ENCODE results near the gene TMEM164.

Gene TMEM164

GRCh38 chrX:110116066-110116980, 113.4 kb downstream of the TMEM164 start:
- WGBS (ENCODE audit: extremely low coverage, insufficient coverage, insufficient read length), result no CpG with 5 or more reads among the region's 4 CpGs
- H3K18ac ChIP-seq (ENCODE audit: low read length), result no peak overlapping the region

GRCh38 chrX:110118530-110118929, 115.6 kb downstream of the TMEM164 start:
- Histone ChIP-seq H3K9ac (ENCODE audit: low read length) (no peak overlapping the region), H2AK5ac (ENCODE audit: low read length) (no peak overlapping the region), H3K27ac (ENCODE audit: low read depth, low read length) (no peak overlapping the region), H3K14ac (ENCODE audit: low read length) (no peak overlapping the region), H3K79me1 (ENCODE audit: low read length) (no peaks in the 10 kb centered on the region), H3K4me2 (ENCODE audit: low read length) (no peak overlapping the region), H3K23ac (ENCODE audit: low read length) (no peak overlapping the region), H2BK120ac (ENCODE audit: insufficient read depth, low read length, poor library complexity) (no peak overlapping the region), H3K18ac (ENCODE audit: low read length) (no peak overlapping the region), H3K4me3 (ENCODE audit: low read depth, low read length) (no peak overlapping the region), H3K36me3 (ENCODE audit: control insufficient read depth in 1 of 2, insufficient read depth in 2 of 2, low read length in 2 of 2) (no peaks in the 10 kb centered on the region), H4K12ac (ENCODE audit: low read depth, low read length) (no peak overlapping the region), H3K4me1 (ENCODE audit: control insufficient read depth in 1 of 2, insufficient read depth in 2 of 2, low read length in 2 of 2) (no peaks in the 10 kb centered on the region), H2BK5ac (ENCODE audit: low read depth, low read length, poor library complexity) (no peak overlapping the region), H3K9me3 (ENCODE audit: insufficient read depth, low read depth, low read length) (no peaks in the 10 kb centered on the region), H4K8ac (ENCODE audit: low read depth, low read length) (no peak overlapping the region), H3K4ac (ENCODE audit: low read depth, low read length) (no peak overlapping the region), H2BK12ac (ENCODE audit: low read length) (no peak overlapping the region), H4K91ac (ENCODE audit: low read depth, low read length) (no peak overlapping the region), H3K27me3 (ENCODE audit: insufficient read depth, low read length) (no peaks in the 10 kb centered on the region), H2AFZ (ENCODE audit: insufficient read depth, low read length, poor library complexity) (no peak overlapping the region), H3K79me2 (ENCODE audit: control insufficient read depth, insufficient read depth, low read length, poor library complexity) (no peaks in the 10 kb centered on the region)
- no peak for DNase-seq
- WGBS (ENCODE audit: extremely low coverage, insufficient coverage, insufficient read length), result no CpG with 5 or more reads among the region's 4 CpGs

More at GRCh38 chrX:110116066-110116980, 113.4 kb downstream of the TMEM164 start:
- H4K8ac ChIP-seq (ENCODE audit: low read depth, low read length), result no peak overlapping the region
- no peak overlapping the region for H3K23ac ChIP-seq (ENCODE audit: low read length)
- H3K14ac ChIP-seq (ENCODE audit: low read length), result no peak overlapping the region
- H2BK12ac ChIP-seq (ENCODE audit: low read length), result no peak overlapping the region
- H3K4ac ChIP-seq (ENCODE audit: low read depth, low read length), result no peak overlapping the region
- H3K79me2 ChIP-seq (ENCODE audit: control insufficient read depth, insufficient read depth, low read length, poor library complexity), result no peaks in the 10 kb centered on the region
- H3K4me3 ChIP-seq (ENCODE audit: low read depth, low read length), result no peak overlapping the region
- no peak overlapping the region for H4K12ac ChIP-seq (ENCODE audit: low read depth, low read length)
- no peak for DNase-seq
- H4K91ac ChIP-seq (ENCODE audit: low read depth, low read length), result no peak overlapping the region
- H3K9ac ChIP-seq (ENCODE audit: low read length), result no peak overlapping the region
- no peaks in the 10 kb centered on the region for H3K36me3 ChIP-seq (ENCODE audit: control insufficient read depth in 1 of 2, insufficient read depth in 2 of 2, low read length in 2 of 2)
- H2BK5ac ChIP-seq (ENCODE audit: low read depth, low read length, poor library complexity), result no peak overlapping the region
- no peak overlapping the region for H2AFZ ChIP-seq (ENCODE audit: insufficient read depth, low read length, poor library complexity)
- H3K4me2 ChIP-seq (ENCODE audit: low read length), result no peak overlapping the region
- H2BK120ac ChIP-seq (ENCODE audit: insufficient read depth, low read length, poor library complexity), result no peak overlapping the region
- H2AK5ac ChIP-seq (ENCODE audit: low read length), result no peak overlapping the region
- H3K27ac ChIP-seq (ENCODE audit: low read depth, low read length), result no peak overlapping the region
- H3K79me1 ChIP-seq (ENCODE audit: low read length), result no peaks in the 10 kb centered on the region
- H3K27me3 ChIP-seq (ENCODE audit: insufficient read depth, low read length), result no peaks in the 10 kb centered on the region
- no peaks in the 10 kb centered on the region for H3K9me3 ChIP-seq (ENCODE audit: insufficient read depth, low read depth, low read length)
- no peaks in the 10 kb centered on the region for H3K4me1 ChIP-seq (ENCODE audit: control insufficient read depth in 1 of 2, insufficient read depth in 2 of 2, low read length in 2 of 2)

GRCh38 chrX:110119480-110119879, 116.6 kb downstream of the TMEM164 start:
- no peaks in the 10 kb centered on the region for H3K79me1 ChIP-seq (ENCODE audit: low read length)
- no peak overlapping the region for H2AK5ac ChIP-seq (ENCODE audit: low read length)
- no peak overlapping the region for H4K91ac ChIP-seq (ENCODE audit: low read depth, low read length)
- no peak overlapping the region for H2AFZ ChIP-seq (ENCODE audit: insufficient read depth, low read length, poor library complexity)
- H2BK5ac ChIP-seq (ENCODE audit: low read depth, low read length, poor library complexity), result no peak overlapping the region
- no peak overlapping the region for H3K4me2 ChIP-seq (ENCODE audit: low read length)
- H4K12ac ChIP-seq (ENCODE audit: low read depth, low read length), result no peak overlapping the region
- no peak overlapping the region for H3K14ac ChIP-seq (ENCODE audit: low read length)
- H4K8ac ChIP-seq (ENCODE audit: low read depth, low read length), result no peak overlapping the region
- no peak for DNase-seq
- H2BK120ac ChIP-seq (ENCODE audit: insufficient read depth, low read length, poor library complexity), result no peak overlapping the region
- no peaks in the 10 kb centered on the region for H3K9me3 ChIP-seq (ENCODE audit: insufficient read depth, low read depth, low read length)
- H3K4me1 ChIP-seq (ENCODE audit: control insufficient read depth in 1 of 2, insufficient read depth in 2 of 2, low read length in 2 of 2), result no peaks in the 10 kb centered on the region
- no peaks in the 10 kb centered on the region for H3K79me2 ChIP-seq (ENCODE audit: control insufficient read depth, insufficient read depth, low read length, poor library complexity)
- no peaks in the 10 kb centered on the region for H3K27me3 ChIP-seq (ENCODE audit: insufficient read depth, low read length)
- no peak overlapping the region for H3K18ac ChIP-seq (ENCODE audit: low read length)
- H3K23ac ChIP-seq (ENCODE audit: low read length), result no peak overlapping the region
- no peak overlapping the region for H3K4ac ChIP-seq (ENCODE audit: low read depth, low read length)
- H3K27ac ChIP-seq (ENCODE audit: low read depth, low read length), result no peak overlapping the region
- no peak overlapping the region for H2BK12ac ChIP-seq (ENCODE audit: low read length)
- WGBS (ENCODE audit: extremely low coverage, insufficient coverage, insufficient read length), result no CpG with 5 or more reads among the region's 2 CpGs
- no peak overlapping the region for H3K9ac ChIP-seq (ENCODE audit: low read length)
- H3K36me3 ChIP-seq (ENCODE audit: control insufficient read depth in 1 of 2, insufficient read depth in 2 of 2, low read length in 2 of 2), result no peaks in the 10 kb centered on the region
- no peak overlapping the region for H3K4me3 ChIP-seq (ENCODE audit: low read depth, low read length)

GRCh38 chrX:110120025-110120424, 117.1 kb downstream of the TMEM164 start:
- H3K14ac ChIP-seq (ENCODE audit: low read length), result no peak overlapping the region
- H3K79me2 ChIP-seq (ENCODE audit: control insufficient read depth, insufficient read depth, low read length, poor library complexity), result no peaks in the 10 kb centered on the region
- no peak overlapping the region for H3K4me3 ChIP-seq (ENCODE audit: low read depth, low read length)
- no peak overlapping the region for H3K9ac ChIP-seq (ENCODE audit: low read length)
- no peak overlapping the region for H3K18ac ChIP-seq (ENCODE audit: low read length)
- no peak overlapping the region for H2BK12ac ChIP-seq (ENCODE audit: low read length)
- no peak overlapping the region for H2BK5ac ChIP-seq (ENCODE audit: low read depth, low read length, poor library complexity)
- H3K9me3 ChIP-seq (ENCODE audit: insufficient read depth, low read depth, low read length), result no peaks in the 10 kb centered on the region
- H3K23ac ChIP-seq (ENCODE audit: low read length), result no peak overlapping the region
- H3K4me2 ChIP-seq (ENCODE audit: low read length), result no peak overlapping the region
- no peak overlapping the region for H4K91ac ChIP-seq (ENCODE audit: low read depth, low read length)
- no peaks in the 10 kb centered on the region for H3K27me3 ChIP-seq (ENCODE audit: insufficient read depth, low read length)
- no peak overlapping the region for H2AK5ac ChIP-seq (ENCODE audit: low read length)
- no peak overlapping the region for H4K8ac ChIP-seq (ENCODE audit: low read depth, low read length)
- no peaks in the 10 kb centered on the region for H3K4me1 ChIP-seq (ENCODE audit: control insufficient read depth in 1 of 2, insufficient read depth in 2 of 2, low read length in 2 of 2)
- H3K79me1 ChIP-seq (ENCODE audit: low read length), result no peaks in the 10 kb centered on the region
- no peak overlapping the region for H3K4ac ChIP-seq (ENCODE audit: low read depth, low read length)
- H3K27ac ChIP-seq (ENCODE audit: low read depth, low read length), result no peak overlapping the region
- H3K36me3 ChIP-seq (ENCODE audit: control insufficient read depth in 1 of 2, insufficient read depth in 2 of 2, low read length in 2 of 2), result no peaks in the 10 kb centered on the region
- DNase-seq, result no peak
- WGBS (ENCODE audit: extremely low coverage, insufficient coverage, insufficient read length), result no CpG with 5 or more reads among the region's 2 CpGs
- no peak overlapping the region for H2AFZ ChIP-seq (ENCODE audit: insufficient read depth, low read length, poor library complexity)
- no peak overlapping the region for H2BK120ac ChIP-seq (ENCODE audit: insufficient read depth, low read length, poor library complexity)
- H4K12ac ChIP-seq (ENCODE audit: low read depth, low read length), result no peak overlapping the region
